Daoy (cell line): ENCODE results near the gene TAF15. TPM values are rescaled to one million over a fixed set of nuclear protein-coding genes. Genes with fewer than 3 reads are reported as not detected.

ENCODE experiments used
- DNase-seq: peaks from one replicate; pipeline ENCODE4 v3.0.0-alpha.2; 2015; ENCODE audit warnings: low read depth
- total RNA-seq: library from RNA; depleted of rRNA; stranded (reverse); fragments of >200 nt; shearing (Covaris generic); gene quantifications from 2 replicates; pipeline ENCODE4 v1.2.3, GENCODE V29; 2014

The TAF15 gene
- total RNA-seq, 1 experiment from 2014 or later, result 15.9 TPM

- DNase-seq, result peak; percentile 85
Measured at GRCh38 chr17:35788477-35789368, 20.6 kb upstream of the TAF15 start.

DNA sequence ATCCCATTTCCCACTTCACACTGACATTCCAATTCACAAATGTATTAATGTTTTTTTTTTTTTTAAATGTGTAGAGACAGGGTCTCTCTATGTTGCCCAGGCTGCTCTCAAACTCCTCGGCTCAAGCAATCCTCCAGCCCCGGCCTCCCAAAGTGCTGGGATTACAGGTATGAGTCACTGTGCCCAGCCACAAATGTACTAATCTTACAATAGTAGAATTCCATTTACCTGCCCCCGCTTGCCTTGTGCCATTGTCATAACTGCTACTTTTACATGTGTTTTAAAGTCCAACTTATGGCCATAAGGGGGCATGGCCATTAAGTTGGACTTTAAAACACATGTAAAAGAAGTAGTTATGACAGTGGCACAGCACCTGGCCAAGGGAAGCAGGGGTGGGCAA is 18.4 kb upstream of the TAF15 start:
- DNase-seq, result no peak

- no peak for DNase-seq
Measured at GRCh38 chr17:35791681-35792350, 17.5 kb upstream of the TAF15 start.

DNA sequence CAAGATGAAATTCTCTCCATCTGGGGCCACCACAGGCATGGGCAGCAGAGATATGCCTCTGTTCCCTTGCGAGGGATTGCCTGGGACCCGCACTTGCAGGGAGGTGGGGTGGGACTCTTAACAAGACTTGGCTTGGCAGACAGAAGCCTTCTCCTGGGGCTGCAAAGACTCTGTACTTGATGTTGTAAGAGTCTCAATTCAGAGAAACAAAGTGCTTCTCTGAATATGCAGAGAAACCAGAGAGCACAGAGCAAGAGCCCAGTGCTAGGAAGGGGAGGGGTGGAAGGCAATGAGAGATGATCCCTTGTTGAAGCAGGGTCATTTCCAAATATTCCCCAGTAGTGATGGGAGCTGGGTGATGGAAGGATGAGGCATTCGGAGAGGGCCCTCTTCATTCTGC is 16.0 kb upstream of the TAF15 start:
- no peak for DNase-seq

DNA sequence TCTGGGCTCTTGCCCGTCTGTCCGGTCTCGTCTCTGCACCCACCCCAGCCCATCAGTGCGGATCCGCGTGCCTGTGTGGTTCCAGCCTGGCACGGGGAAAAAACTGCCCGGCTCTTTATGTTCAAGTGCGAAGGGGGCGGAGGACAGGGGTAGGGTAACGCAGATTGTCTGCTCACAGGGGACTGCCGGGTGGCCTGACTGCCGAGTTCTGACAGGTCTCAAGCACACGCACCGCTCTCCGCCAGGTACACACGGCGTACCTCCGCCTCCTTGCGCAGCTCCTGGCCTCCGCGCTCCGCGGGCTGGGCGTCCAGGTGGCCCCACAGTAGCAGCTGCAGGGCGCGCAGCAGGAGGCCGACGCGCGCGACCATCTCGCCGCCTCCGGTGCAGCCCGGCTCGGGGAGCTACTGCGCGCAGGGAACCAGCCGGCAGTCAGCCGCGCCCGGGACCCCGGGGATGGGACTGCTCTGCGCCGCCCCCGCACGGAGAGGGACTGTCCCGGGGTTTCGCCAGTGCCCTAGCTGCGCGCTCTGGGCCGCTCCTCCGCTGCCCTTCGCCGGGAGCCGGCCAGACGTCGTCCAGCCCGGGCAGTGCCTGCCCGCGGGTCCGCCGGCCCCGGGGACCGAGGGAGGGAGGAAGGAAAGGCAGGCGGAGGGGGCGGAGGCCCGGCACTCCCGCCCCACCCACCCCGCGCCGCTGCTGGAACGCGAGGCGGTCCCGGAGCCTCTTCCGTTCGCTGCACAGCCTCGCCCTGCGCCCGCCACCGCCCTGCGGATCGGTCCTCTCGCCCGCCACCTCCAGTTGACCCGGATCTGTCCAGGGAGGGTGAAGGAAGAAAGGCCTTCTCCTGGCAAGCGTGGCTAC is 14.0 kb upstream of the TAF15 start, which contains the start of gene MMP28:
Gene MMP28, minus strand, starts transcription at position 635 of the 864 bp plus-strand sequence. Its CDS starts 264 bp downstream, at position 371.
- no peak for DNase-seq

- DNase-seq, result no peak
Measured at GRCh38 chr17:35795871-35796265, 13.4 kb upstream of the TAF15 start.

GRCh38 chr17:35796942-35797341 is 12.3 kb upstream of the TAF15 start:
- DNase-seq, result no peak

GRCh38 chr17:35797370-35797769 is 11.9 kb upstream of the TAF15 start:
- DNase-seq, result no peak

DNA sequence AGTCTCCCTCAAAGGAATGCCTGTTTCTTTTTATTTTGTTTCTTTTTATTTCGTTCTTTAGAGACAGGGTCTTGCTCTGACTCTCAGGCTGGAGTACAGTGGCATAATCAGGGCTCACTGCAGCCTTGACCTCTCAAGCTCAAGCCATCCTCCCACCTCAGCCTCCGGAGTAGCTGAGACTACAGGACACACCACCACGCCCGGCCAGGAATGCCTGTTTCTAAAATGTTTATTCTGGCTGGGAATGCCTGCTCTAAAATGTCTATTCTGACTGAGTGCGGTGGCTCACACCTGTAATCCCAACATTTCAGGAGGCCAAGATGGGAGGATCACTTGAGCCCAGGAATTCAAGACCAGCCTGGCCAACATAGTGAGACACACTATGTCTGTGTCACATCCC is 11.4 kb upstream of the TAF15 start:
- DNase-seq, result no peak

GRCh38 chr17:35799942-35800341 is 9.3 kb upstream of the TAF15 start:
- no peak for DNase-seq

DNA sequence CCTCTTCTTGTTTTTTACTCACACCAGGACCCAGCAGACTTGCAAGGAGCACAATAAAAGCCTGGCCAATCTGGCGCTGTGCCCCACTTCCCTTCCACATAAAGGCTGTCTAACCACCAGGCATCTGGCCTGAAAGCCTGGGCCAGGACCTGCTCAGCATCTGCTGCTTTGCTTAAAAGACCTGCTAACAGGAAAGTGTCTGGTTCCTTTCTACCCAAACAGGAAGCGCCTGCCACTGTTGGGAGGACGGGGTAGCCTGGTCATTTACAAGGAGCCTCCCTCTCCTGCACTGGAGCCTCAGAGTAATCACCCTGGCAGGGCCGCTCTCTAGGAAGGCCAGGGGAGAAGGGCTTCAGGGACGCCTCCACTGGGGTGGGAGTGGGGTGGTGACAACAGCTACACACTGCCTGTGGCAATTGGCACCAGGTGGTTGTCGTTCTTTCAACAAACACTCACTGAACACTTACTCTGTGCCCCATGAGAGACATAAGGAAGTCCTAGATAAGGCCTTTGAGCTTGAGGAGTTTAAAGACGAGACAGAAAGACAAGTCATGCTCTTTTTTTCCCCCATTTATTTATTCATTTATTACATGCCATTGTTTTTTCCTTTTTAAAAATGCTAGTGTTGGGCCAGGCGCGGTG is 7.6 kb upstream of the TAF15 start:
- no peak for DNase-seq

GRCh38 chr17:35804658-35805192 is 4.6 kb upstream of the TAF15 start:
- DNase-seq, result peak; percentile 69

GRCh38 chr17:35807371-35808144 is 1.7 kb upstream of the TAF15 start:
- no peak for DNase-seq

GRCh38 chr17:35808240-35808961 is 883 bp upstream of the TAF15 start:
- DNase-seq, result no peak

GRCh38 chr17:35809855-35810461 is 674 bp downstream of the TAF15 start:
- no peak for DNase-seq

DNA sequence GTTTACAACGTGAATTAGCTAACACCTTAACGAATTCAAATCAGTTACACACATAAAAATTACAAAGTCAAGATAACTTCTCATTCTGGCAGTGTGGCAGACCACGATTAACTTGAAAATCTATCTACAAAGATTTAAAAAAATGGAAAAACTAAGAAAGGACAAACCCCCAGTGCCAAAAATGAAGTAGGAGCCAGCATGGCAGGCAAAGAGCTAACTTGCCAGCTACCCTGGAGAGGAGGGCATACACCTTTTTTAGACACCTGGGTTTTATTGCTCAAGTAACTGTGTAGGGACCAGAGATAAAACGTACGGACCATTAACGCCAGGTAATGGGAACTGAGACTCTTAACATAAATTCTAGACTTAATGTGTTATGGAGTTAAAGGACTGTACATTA is 2.5 kb downstream of the TAF15 start:
- DNase-seq, result no peak

DNA sequence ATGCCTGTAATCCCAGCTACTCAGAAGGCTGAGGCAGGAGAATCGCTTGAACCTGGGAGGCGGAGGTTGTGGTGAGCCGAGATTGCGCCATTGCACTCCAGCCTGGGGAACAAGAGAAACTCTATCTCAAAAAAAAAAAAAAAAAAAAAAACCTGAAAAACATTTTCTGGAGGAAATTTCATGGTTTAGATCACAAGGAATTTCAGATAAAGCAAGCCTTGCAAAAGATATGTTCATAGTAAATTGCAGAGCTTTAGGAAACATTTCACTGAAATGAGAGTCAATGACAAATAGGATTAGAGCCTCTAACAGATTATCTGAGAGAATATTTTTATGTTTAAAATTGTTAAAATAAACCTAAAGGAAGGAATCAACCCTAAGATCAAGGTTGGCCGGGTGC is 3.2 kb downstream of the TAF15 start:
- no peak for DNase-seq

DNA sequence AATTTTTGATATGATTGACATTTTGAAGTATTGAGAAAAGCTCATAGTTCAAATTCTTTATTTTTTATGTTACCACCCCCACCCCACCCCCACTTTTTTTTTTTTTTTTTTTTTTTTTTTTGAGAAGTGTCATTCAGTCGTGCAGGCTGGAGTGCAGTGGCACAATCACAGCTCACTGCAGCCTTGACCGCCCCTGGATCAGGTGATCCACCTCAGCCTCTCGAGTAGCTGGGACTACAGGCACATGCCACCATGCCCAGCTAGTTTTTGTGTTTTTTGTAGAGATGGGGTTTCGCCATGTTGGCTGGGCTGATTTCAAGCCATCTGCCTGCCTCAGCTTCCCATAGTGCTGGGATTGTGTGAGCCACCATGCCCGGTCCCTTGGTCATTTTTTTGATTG is 7.4 kb downstream of the TAF15 start:
- no peak for DNase-seq

DNA sequence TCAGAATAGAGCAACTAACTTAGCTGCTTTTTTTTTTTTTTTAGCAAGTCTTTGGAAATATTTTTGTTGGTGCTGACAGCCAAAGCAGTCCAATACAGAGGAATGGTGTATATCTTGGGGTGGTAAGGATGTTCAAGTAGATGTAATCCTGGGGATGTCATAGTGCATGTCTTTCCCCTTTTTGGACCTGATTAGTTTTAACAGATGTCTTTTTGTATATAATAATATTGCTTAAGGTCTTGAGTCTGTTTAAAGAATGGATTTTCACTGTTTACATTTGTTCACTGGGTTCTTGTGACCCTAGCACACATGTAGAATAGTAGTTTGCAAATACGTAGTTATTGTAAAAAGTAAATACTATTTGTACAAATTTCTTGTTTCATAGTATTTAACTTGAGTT is 7.9 kb downstream of the TAF15 start:
- no peak for DNase-seq
